ENCODE results near the gene UNKL.

UNKL gene, protein sequence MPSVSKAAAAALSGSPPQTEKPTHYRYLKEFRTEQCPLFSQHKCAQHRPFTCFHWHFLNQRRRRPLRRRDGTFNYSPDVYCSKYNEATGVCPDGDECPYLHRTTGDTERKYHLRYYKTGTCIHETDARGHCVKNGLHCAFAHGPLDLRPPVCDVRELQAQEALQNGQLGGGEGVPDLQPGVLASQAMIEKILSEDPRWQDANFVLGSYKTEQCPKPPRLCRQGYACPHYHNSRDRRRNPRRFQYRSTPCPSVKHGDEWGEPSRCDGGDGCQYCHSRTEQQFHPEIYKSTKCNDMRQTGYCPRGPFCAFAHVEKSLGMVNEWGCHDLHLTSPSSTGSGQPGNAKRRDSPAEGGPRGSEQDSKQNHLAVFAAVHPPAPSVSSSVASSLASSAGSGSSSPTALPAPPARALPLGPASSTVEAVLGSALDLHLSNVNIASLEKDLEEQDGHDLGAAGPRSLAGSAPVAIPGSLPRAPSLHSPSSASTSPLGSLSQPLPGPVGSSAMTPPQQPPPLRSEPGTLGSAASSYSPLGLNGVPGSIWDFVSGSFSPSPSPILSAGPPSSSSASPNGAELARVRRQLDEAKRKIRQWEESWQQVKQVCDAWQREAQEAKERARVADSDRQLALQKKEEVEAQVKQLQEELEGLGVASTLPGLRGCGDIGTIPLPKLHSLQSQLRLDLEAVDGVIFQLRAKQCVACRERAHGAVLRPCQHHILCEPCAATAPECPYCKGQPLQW

DNA sequence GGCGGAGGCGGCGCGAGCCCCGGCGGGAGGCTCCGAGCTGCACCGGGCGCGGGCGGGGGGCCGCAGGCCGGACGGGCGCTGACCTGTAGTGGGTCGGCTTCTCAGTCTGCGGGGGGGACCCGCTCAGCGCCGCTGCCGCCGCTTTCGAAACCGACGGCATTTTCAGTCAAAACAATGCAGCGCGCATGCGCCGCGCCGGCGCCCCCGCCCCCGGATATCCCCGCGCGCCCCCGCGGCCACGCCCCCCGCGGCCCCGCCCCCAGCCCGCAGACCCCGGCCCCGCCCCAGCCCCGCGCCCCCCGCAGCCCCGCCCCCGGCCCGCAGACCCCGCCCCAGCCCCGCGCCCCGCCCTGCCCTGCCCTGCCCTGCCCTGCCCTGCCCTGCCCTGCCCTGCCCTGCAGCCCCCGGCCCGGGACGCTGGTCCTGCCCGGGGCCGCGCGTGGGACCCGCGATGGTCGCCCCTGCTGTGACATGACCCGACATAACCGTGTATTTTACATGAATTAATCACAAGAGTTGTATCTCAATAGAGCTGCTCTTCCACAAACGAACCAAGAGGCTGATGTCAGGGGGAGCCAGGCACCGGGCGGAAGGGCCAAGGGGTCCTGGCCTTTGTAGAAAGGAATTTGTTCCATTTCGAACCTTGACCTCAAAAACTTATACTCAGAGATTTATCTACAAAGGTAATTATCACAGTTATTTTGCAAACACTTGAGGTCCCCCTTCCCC lies at the start of gene UNKL:
TSS of gene UNKL (minus strand) at position 173 of the 729 bp plus-strand sequence. CDS start at position 160, 13 bp downstream.
- DNase-seq, result no peak

DNA sequence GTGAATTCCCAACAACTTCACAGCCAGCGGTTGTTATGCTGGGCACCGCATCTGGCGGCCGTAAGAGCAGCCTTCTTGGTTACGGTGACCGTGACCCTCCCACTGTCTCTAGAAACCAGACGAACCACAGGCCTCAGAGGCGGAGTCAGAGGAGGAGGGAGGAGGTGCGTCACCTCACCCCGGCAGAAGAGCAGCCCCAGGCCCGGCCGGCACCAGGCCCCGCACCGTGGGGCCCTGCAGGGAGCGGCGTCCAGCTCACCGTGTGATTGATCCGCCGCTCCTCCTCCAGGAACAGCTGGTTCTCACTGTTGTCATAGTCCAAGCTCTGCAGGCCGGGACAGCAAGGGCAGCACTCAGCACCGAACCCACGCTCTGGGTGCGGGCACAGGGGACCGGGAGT lies 46.6 kb upstream of the UNKL start:
- no peak for DNase-seq

DNA sequence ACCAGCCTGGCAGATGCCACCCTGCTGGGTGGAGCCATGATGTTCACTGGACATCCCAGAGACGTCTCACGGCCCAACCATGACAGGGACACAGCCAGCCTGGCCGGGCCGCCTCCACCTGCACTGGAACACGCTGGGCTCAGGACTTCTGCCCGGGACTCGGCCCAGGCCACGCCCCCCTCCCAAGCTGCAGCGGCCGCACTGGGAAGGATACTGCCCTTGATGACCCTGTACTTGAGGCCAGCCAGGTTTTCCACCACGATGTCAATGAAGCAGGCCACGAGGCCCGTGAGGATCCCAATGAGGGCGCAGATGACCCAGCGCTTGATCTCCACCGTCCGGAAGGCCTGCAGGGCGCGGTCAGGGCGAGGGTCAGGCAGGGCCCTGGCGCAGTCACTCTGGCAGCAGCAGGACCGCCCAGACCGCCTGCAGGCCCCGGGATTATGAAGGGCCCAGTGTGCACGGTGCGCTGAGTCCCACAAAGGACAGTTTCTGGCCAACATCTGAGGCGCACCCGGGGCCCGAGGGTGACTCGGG lies 46.2 kb upstream of the UNKL start:
- DNase-seq, result no peak

DNA sequence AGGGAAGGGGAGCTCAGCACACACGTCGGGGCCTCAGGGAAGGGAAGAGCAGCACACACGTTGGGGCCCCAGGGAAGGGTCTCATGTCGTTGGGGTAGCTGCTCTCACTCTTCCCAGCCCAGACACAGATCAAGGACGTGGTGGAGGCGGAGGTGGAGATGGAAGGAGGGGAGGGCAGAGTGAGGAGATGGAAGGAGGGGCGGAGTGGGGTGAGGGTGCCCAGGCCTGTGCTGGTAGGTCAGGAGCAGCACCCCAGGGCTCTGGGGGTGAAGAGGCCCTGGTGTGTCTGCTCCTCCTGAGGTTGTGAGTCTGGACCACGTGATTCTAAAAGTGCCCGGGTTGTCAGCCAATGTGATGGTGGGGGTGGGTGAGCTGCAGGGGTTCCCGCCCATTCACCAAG lies 45.5 kb upstream of the UNKL start:
- no peak for DNase-seq

DNA sequence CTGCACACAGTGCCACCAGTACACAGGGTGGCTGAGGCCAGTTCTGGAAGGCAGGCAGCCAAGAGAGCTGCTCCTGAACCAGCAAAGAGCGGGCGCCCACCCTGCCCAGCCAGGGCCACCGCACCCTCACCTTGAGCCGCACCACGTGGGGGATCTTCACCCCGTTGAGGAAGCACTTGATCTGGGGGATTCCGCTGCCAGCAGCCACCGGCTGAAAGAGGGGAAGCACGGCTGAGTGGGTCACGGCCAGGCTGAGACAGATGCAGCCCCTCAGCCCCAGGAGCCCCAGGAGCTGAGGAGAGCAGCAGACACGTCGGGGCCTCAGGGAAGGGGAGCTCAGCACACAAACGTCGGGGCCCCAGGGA lies 44.5 kb upstream of the UNKL start:
- no peak for DNase-seq

DNA sequence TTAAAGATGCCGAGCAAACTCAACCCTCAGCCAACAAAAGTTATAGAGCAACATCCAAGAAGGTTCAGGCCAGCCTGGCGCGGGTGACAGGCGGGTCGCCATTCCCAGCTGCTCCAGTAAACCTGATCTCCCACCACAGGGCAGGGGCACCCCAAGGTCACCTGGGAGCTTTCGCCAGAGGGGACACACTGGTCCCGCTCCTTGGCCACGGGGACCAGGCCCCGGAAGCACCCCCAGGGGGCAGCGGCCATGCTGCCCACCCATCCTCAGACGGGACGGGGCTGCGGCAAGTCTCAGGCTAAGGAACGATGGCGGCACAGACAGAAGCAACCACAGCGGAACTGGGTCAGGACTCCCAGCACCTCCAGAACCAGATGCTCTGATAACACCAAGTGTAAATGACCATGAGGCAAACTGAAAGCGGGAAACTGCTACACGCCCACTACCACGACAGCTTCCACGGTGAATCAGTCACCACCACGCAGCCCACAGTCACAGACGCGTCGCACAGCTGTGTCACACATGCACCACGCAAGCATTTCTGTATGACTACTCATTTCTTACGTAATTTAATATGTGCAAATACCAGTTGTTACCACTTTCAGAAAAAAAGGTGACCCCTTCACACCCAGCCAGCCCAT lies 44.0 kb upstream of the UNKL start:
- no peak for DNase-seq

DNA sequence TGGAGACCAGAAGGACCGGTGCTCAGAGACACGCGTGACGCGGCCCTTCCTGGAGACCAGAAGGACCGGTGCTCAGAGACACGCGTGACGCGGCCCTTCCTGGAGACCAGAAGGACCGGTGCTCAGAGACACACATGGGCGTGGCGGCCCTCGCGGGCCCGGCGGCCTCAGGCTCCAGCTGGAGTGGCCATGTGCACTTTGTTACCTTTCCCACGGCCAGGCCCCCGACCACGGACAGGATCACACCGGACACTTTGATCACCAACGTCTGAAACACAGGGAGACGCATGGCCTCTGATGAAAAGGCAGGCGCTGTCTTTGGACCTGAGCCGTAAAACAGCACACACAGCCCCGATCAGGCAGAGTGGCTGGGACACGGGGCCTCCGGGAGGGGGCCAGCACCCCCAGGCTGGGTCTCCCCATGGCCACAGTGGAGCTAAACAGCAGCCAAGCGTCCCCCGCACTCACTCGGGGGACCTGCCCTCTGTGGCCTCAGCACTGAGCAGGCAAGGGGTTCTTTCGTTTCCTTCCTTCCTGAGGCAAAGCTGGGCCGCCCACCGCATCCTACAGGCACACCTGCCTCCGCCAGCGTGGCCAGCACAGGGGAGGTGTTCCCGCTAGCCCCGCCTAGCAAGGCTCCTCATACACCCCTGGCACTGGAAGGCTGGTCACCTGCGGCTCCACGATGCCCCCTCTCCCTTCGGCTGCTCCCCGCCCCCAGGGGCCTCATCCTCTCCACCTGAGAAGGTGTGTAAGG lies 43.2 kb upstream of the UNKL start:
- DNase-seq, result no peak

DNA sequence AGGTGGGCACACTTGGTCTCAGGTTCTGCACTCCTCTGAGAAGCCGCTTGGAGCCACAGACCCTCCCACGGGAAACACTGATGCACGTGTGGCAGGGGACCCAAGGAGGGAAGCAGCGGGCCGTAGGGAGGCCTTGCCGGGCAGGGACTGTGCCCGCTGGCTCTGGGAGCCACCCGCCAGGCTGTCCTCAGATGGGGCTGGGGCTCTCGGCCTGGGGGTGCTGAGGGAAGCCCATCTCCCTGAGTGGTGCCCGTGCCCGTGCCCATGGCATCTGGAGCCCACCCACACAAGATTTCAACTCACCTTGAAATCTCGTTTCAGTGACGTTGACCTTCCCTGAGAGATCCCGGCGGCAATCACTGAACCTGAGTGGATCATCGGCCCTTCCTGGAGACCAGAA lies 42.4 kb upstream of the UNKL start:
- no peak for DNase-seq

DNA sequence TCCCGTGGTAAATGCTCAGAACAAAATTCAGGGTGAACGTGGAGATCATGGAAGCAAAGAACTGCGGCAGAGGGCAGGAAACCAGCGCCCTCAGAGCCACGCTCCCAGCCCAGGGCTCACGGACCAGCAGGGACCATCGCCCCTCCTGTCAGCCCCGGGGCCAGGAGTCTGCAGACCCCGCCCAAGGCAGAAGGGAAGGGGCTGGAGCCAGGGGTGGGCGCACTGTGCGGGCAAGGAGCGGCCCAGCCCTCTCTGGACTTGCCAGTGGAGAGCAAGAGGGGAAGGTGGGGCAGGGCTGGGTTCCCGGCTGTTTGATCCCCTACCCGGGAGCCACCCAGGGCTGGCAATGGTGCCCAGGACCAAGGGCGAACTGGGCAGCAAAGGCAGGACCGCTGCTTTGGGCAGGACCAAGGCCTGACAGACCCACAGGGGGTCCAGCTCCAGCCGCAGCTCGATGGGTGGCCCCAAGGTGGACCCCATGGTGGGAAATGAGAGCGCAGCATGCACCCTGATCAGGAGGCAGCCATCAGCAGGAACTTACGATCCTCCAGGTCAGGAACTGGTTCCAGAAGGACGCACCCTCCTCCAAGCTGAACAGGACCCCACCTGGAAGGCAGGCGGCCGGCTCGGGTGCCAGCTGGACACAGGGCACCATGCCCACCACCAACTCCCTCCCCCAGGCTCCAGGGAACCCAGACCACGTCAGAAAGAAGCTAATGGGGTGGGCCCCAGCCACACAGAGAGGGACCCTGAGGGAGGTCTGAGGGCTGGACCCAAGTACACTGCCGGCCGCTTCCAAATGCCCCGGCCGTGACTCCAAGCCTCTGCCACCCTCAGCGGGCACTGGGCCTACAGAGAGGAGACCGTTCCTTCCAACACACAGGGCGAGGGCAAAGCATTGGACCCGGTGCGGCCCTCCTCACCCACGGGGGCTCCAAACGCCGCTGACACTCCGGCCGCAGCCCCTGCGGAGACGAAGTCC lies 41.0 kb upstream of the UNKL start:
- no peak for DNase-seq

DNA sequence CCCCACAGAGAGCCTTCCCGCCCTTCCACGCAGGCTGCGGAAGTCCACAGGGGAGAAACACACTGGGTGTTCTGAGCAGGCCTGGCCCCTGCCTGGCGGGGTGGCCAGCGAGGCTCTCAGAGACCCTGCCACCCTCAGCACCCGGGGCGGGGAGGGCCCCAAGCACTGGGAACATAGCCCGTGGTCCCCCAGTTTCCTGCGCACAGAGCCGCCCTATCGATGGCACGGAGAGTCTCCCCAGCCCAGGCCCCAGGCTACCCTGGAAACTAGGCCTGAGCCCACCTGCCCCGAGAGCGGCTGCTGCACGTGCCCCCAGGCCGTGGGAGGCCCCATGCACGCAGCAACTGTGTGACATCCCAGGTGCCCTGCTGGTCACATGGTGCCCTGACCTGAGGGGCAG lies 40.1 kb upstream of the UNKL start:
- no peak for DNase-seq

DNA sequence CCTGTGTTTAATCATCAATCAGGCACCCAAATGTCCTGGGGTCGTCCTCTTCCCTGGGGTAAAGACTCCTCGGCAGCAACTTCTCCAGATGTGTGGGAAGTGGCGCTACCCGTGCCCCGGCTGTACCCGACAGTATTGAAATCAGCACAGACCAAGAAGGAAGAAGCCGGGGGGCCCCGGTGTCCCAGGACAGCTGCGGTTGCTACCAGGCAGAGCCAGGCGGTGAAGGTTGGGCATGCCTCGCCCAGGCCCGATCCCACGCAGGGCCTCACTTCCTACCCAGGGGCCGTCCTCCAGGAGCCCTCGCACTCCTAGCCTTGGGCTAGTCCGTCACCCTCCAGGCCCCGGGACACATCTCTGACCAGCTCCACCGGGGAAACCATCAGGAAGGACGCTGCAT lies 38.8 kb upstream of the UNKL start:
- DNase-seq, result no peak

DNA sequence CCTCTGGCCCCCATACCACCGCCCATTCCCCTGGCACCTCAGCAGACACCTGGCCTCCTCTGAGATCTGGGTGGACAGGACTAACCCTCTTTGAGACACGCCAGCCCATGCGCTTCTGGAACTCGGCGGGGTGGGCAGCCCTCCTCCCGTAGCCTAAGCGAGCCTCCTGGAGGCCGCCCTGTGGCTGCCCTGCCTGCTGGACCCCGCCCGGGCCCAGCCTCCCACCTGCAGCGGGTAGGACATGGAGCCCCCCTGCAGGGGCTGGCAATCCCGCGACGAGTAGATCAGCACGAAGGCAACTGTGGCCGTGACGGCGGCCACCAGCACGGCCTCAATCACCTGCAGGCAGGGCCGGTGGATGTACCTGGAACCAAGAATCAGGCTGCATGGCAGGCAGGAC lies 38.0 kb upstream of the UNKL start:
- no peak for DNase-seq

DNA sequence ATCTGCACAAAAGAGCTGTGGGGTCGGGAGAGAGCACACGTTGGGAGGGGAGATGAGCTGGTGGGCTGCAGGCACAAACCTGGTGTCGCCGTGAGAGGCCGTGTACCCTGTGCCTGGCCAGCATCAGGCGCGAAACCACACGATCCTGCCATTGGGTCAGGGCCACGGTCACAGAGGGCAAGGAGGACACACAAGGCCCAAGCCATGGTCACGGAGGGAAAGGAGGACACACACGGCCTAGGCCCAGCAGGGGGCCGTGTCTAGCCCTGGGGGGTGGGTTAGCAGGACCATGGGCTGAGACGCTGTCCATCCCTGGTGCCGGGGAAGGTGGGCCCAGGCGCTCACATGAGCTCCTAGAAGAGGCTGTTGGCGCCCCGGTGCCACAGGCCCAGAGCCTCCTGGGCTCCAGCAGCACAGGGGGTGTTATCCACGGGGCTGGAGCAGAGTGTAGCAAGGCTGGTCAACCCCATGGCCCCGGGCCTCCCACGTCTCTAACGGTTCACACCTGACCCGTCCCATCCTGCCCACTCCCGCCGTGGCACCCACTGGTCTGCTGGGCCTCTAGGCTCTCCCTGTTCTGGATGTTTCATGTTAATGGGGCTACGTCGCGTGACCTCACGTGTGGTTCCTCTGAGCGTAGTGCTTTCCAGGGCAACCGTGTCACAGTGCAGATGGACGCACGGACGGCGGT lies 37.3 kb upstream of the UNKL start:
- DNase-seq, result no peak

DNA sequence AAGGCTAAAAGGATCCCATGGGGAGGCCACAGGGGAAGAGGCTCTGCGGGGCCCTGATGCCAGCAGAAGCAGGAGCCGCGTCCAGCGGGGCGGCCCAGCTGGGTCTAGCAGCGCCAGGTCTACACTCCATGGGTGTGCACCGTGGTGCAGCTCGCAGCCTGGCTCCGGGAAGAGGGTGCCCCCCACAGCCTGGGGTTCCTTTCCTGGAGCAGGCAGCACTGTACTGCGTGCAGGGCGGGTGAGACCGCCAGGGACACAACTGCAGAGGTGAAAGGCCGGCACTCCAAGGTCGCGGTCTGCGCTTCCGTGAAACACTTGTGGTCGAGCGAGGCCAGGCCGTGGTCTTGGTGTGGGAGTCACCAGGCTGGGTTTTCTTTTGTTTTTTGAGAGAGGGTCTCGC lies 36.3 kb upstream of the UNKL start:
- no peak for DNase-seq

DNA sequence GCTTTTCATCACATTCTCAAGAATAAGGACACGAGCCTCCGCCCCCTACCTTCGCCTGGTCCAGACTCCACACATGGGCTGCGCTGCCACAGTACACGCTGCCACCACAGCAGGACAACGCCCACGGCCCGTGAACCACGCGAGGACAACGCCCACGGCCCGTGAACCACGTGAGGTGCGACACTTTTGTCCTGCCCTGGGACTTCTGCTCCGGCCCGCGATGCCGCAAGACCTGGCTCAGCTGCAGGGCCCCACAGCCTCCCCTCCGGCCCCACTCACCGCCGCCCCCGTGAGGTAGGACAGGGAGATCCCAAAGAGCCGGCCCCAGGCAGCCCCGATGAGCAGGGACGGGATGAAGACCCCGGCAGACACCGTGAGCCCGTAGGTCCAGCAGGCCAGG lies 35.7 kb upstream of the UNKL start:
- no peak for DNase-seq

DNA sequence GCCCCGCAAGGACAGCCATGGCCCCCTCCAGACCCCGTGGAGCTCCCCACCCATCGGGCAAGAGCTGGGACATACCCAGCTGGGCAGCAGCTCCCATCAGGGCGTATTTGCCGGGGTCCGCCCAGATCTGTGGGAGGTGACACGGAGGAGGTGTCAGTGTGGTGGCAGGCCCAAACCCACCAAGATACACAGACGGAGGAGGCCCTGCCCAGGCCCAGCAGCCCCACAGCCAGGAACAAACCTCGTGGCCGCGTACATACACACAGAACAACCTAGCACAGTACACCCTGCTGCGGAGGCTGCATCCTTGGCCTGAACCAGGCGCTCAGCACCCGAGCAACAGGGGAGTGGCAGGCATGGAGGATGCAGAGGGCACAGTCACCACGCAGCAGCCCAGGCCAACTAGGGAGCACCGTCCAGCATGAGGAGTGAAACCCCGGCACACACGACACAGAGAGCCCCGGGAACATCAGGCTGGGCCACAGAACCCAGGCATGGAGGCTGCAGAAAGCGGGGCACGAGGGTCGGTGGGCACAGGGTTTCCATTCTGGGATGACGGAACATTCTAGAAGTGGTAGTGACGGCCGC lies 34.8 kb upstream of the UNKL start:
- no peak for DNase-seq

DNA sequence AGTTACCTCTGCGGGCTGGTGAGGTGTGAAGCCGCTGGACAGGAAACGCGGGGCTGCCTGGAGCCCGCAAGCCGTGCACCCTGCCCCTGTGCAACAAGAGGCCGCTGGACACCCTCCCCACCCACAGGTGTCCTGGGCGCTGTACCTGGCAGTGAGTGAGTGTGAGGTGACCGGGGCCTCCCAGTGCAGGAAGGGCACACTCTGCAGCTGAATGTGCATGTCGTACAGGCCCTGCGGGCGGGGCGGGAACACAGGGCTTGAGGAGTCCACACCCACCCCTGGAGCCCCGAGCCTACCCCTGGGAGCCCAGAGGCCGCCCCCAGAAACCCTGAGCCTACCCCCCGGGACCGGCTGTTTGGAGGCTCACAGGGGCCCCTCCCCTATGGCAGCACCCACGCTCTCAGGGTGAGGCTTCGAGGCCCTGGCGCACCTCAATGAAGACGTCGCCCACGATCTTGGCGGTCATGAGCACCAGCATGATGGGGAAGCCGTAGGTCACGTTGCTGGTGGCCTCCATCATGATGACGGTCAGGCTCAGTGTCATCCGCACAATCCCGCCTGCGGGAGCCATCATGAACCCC lies 34.1 kb upstream of the UNKL start:
- DNase-seq, result no peak

DNA sequence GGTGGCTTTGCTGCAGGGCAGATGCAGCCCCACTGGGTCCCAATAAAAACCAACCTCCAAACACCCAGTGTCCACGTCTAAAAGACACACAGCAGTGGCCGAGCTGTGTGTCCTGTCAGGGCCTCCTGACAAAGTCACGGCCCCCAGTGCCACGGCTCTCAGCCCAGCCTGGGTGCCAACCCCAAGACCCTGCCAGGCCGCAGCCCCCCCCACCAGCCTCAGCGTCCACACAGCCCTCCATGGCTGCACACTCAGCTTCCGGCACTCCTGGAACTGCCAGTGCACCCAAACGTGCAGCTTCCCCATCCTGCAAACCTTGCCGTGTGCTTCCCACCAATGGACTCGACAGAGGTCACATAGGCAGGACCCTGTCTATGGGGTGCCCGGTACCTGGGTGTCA lies 33.5 kb upstream of the UNKL start:
- DNase-seq, result no peak

DNA sequence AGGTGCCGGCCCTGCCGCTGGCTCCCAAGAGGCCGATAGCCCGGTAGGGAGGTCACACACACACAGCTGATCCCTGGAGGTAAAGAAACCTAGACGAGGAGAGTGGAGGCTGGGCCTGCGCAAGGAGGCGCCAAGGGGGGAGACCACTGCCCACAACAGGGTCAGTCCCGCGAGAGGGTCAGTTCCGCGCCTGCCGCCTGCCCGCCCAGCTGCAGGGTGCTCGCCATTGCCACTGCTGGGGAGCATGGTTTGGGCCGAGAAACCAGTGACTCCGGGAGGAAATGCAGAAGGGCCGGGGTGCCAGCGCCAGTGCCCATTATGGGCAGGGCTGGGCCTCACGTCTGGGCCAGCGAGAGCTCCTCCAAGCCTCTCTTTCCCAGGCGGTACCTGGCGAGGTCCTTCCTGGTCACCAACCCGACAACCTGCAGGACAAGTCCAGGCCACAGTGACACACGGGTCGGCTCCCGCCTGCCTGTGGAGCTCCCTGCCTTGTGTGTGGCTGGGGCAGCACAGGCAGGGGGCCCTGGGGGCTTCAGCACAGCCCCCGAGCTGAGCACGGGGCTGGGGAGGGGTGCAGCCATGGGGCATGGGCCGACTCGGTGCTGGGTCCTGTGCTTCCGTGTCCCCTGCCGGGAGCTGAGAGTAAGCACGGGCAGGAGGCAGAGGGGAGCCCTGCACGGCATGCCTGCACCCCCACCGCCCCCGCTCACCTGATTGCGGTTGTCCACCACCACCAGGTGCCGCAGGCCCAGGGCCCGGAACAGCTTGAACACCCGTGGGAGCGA lies 32.0 kb upstream of the UNKL start:
- DNase-seq, result no peak
